Measurements from ENCODE around the gene ASPSCR1.
A peak's percentile ranks its signal among the peaks of the same experiment; 100 is the strongest.

The ASPSCR1 gene

GRCh38 chr17:81967533-81968395 lies 9.7 kb upstream of the ASPSCR1 start:
- Histone ChIP-seq H3K27ac (ENCODE audit: low read depth, low read length) (no peak overlapping the region), H3K4me1 (ENCODE audit: control insufficient read depth in 5 of 5, insufficient read depth in 5 of 5, low read length in 5 of 5) (peaks cover 0 to 23% (median 22%) of the 10 kb centered on the region in 5 donors), H3K36me3 (ENCODE audit: control insufficient read depth in 5 of 5, insufficient read depth in 5 of 5, low read length in 5 of 5) (no peaks in the 10 kb centered on the region), H3K4me3 (ENCODE audit: low read depth in 1 of 5, low read length in 5 of 5) (peak overlapping the region in 1 of 5 donors; percentile 26), H3K9me3 (ENCODE audit: control insufficient read depth in 5 of 5, low read length in 5 of 5) (no peaks in the 10 kb centered on the region), H3K27me3 (ENCODE audit: control insufficient read depth in 5 of 5, insufficient read depth in 4 of 5, low read length in 5 of 5) (peaks cover 4 to 30% (median 16%) of the 10 kb centered on the region in 5 donors), H3K9ac (ENCODE audit: low read length in 5 of 5) (no peak overlapping the region)

- Histone ChIP-seq H3K27me3 (ENCODE audit: control insufficient read depth in 5 of 5, insufficient read depth in 4 of 5, low read length in 5 of 5) (peaks cover 3 to 23% (median 11%) of the 10 kb centered on the region in 5 donors), H3K27ac (ENCODE audit: low read depth, low read length) (no peak overlapping the region), H3K36me3 (ENCODE audit: control insufficient read depth in 5 of 5, insufficient read depth in 5 of 5, low read length in 5 of 5) (no peaks in the 10 kb centered on the region), H3K4me1 (ENCODE audit: control insufficient read depth in 5 of 5, insufficient read depth in 5 of 5, low read length in 5 of 5) (peaks cover 0 to 23% (median 22%) of the 10 kb centered on the region in 5 donors), H3K9ac (ENCODE audit: low read length in 5 of 5) (no peak overlapping the region), H3K9me3 (ENCODE audit: control insufficient read depth in 5 of 5, low read length in 5 of 5) (peaks cover 0 to under 1% (median under 1%) of the 10 kb centered on the region in 5 donors), H3K4me3 (ENCODE audit: low read depth in 1 of 5, low read length in 5 of 5) (no peak overlapping the region)
These were observed 9.1 kb upstream of the ASPSCR1 start for GRCh38 chr17:81968396-81968745.

- Histone ChIP-seq H3K4me3 (ENCODE audit: low read depth in 1 of 5, low read length in 5 of 5) (no peak overlapping the region), H3K27ac (ENCODE audit: low read depth, low read length) (no peak overlapping the region), H3K36me3 (ENCODE audit: control insufficient read depth in 5 of 5, insufficient read depth in 5 of 5, low read length in 5 of 5) (no peaks in the 10 kb centered on the region), H3K9ac (ENCODE audit: low read length in 5 of 5) (no peak overlapping the region), H3K9me3 (ENCODE audit: control insufficient read depth in 5 of 5, low read length in 5 of 5) (peaks cover 0 to 3% (median 2%) of the 10 kb centered on the region in 5 donors), H3K4me1 (ENCODE audit: control insufficient read depth in 5 of 5, insufficient read depth in 5 of 5, low read length in 5 of 5) (peaks cover 0 to 23% (median 22%) of the 10 kb centered on the region in 5 donors), H3K27me3 (ENCODE audit: control insufficient read depth in 5 of 5, insufficient read depth in 4 of 5, low read length in 5 of 5) (peaks cover 0 to 16% (median 8%) of the 10 kb centered on the region in 5 donors)
These were observed 8.3 kb upstream of the ASPSCR1 start for GRCh38 chr17:81968850-81969812.

GRCh38 chr17:81973432-81973831 lies 4.0 kb upstream of the ASPSCR1 start:
- no peak overlapping the region for H3K4me3 ChIP-seq (ENCODE audit: low read depth in 1 of 5, low read length in 5 of 5)
- H3K4me1 ChIP-seq (ENCODE audit: control insufficient read depth in 5 of 5, insufficient read depth in 5 of 5, low read length in 5 of 5) = peaks cover 0 to 16% (median 13%) of the 10 kb centered on the region in 5 donors
- peaks cover 0 to 3% (median 2%) of the 10 kb centered on the region in 5 donors for H3K9me3 ChIP-seq (ENCODE audit: control insufficient read depth in 5 of 5, low read length in 5 of 5)
- peaks cover 0 to 7% (median 3%) of the 10 kb centered on the region in 5 donors for H3K27me3 ChIP-seq (ENCODE audit: control insufficient read depth in 5 of 5, insufficient read depth in 4 of 5, low read length in 5 of 5)
- no peak overlapping the region for H3K27ac ChIP-seq (ENCODE audit: low read depth, low read length)
- no peaks in the 10 kb centered on the region for H3K36me3 ChIP-seq (ENCODE audit: control insufficient read depth in 5 of 5, insufficient read depth in 5 of 5, low read length in 5 of 5)
- no peak overlapping the region for H3K9ac ChIP-seq (ENCODE audit: low read length in 5 of 5)

GRCh38 chr17:81976332-81977210 lies 858 bp upstream of the ASPSCR1 start:
- Histone ChIP-seq H3K9me3 (ENCODE audit: control insufficient read depth in 5 of 5, low read length in 5 of 5) (peaks cover 0 to 3% (median 2%) of the 10 kb centered on the region in 5 donors), H3K27ac (ENCODE audit: low read depth, low read length) (peak overlapping the region; percentile 50), H3K9ac (ENCODE audit: low read length in 5 of 5) (peak overlapping the region in 4 of 5 donors; percentile 70 to 82 (median 76)), H3K4me3 (ENCODE audit: low read depth in 1 of 5, low read length in 5 of 5) (peak overlapping the region; percentile 71 to 81 (median 75)), H3K27me3 (ENCODE audit: control insufficient read depth in 5 of 5, insufficient read depth in 4 of 5, low read length in 5 of 5) (peaks cover 0 to 3% (median 0%) of the 10 kb centered on the region in 5 donors), H3K4me1 (ENCODE audit: control insufficient read depth in 5 of 5, insufficient read depth in 5 of 5, low read length in 5 of 5) (peaks cover 0 to 21% (median 16%) of the 10 kb centered on the region in 5 donors), H3K36me3 (ENCODE audit: control insufficient read depth in 5 of 5, insufficient read depth in 5 of 5, low read length in 5 of 5) (peaks cover 0 to 12% (median 7%) of the 10 kb centered on the region in 5 donors)

GRCh38 chr17:81978524-81979298 lies 1.3 kb downstream of the ASPSCR1 start:
- Histone ChIP-seq H3K4me3 (ENCODE audit: low read depth in 1 of 5, low read length in 5 of 5) (peak overlapping the region in 4 of 5 donors; percentile 27 to 81 (median 62)), H3K36me3 (ENCODE audit: control insufficient read depth in 5 of 5, insufficient read depth in 5 of 5, low read length in 5 of 5) (peaks cover 0 to 15% (median 12%) of the 10 kb centered on the region in 5 donors), H3K4me1 (ENCODE audit: control insufficient read depth in 5 of 5, insufficient read depth in 5 of 5, low read length in 5 of 5) (peaks cover 0 to 28% (median 23%) of the 10 kb centered on the region in 5 donors), H3K27me3 (ENCODE audit: control insufficient read depth in 5 of 5, insufficient read depth in 4 of 5, low read length in 5 of 5) (no peaks in the 10 kb centered on the region), H3K27ac (ENCODE audit: low read depth, low read length) (no peak overlapping the region), H3K9ac (ENCODE audit: low read length in 5 of 5) (no peak overlapping the region), H3K9me3 (ENCODE audit: control insufficient read depth in 5 of 5, low read length in 5 of 5) (no peaks in the 10 kb centered on the region)

GRCh38 chr17:81980122-81980521 lies 2.7 kb downstream of the ASPSCR1 start:
- Histone ChIP-seq H3K4me1 (ENCODE audit: control insufficient read depth in 5 of 5, insufficient read depth in 5 of 5, low read length in 5 of 5) (peaks cover 0 to 28% (median 23%) of the 10 kb centered on the region in 5 donors), H3K9me3 (ENCODE audit: control insufficient read depth in 5 of 5, low read length in 5 of 5) (no peaks in the 10 kb centered on the region), H3K27ac (ENCODE audit: low read depth, low read length) (no peak overlapping the region), H3K9ac (ENCODE audit: low read length in 5 of 5) (no peak overlapping the region), H3K4me3 (ENCODE audit: low read depth in 1 of 5, low read length in 5 of 5) (no peak overlapping the region), H3K36me3 (ENCODE audit: control insufficient read depth in 5 of 5, insufficient read depth in 5 of 5, low read length in 5 of 5) (peaks cover 0 to 25% (median 17%) of the 10 kb centered on the region in 5 donors), H3K27me3 (ENCODE audit: control insufficient read depth in 5 of 5, insufficient read depth in 4 of 5, low read length in 5 of 5) (no peaks in the 10 kb centered on the region)

GRCh38 chr17:81980707-81981343 lies 3.4 kb downstream of the ASPSCR1 start:
- Histone ChIP-seq H3K27me3 (ENCODE audit: control insufficient read depth in 5 of 5, insufficient read depth in 4 of 5, low read length in 5 of 5) (no peaks in the 10 kb centered on the region), H3K27ac (ENCODE audit: low read depth, low read length) (no peak overlapping the region), H3K9ac (ENCODE audit: low read length in 5 of 5) (no peak overlapping the region), H3K9me3 (ENCODE audit: control insufficient read depth in 5 of 5, low read length in 5 of 5) (no peaks in the 10 kb centered on the region), H3K4me1 (ENCODE audit: control insufficient read depth in 5 of 5, insufficient read depth in 5 of 5, low read length in 5 of 5) (peaks cover 0 to 28% (median 23%) of the 10 kb centered on the region in 5 donors), H3K36me3 (ENCODE audit: control insufficient read depth in 5 of 5, insufficient read depth in 5 of 5, low read length in 5 of 5) (peaks cover 0 to 32% (median 24%) of the 10 kb centered on the region in 5 donors), H3K4me3 (ENCODE audit: low read depth in 1 of 5, low read length in 5 of 5) (no peak overlapping the region)
